ENCODE data around the gene IFITM2.

DNA sequence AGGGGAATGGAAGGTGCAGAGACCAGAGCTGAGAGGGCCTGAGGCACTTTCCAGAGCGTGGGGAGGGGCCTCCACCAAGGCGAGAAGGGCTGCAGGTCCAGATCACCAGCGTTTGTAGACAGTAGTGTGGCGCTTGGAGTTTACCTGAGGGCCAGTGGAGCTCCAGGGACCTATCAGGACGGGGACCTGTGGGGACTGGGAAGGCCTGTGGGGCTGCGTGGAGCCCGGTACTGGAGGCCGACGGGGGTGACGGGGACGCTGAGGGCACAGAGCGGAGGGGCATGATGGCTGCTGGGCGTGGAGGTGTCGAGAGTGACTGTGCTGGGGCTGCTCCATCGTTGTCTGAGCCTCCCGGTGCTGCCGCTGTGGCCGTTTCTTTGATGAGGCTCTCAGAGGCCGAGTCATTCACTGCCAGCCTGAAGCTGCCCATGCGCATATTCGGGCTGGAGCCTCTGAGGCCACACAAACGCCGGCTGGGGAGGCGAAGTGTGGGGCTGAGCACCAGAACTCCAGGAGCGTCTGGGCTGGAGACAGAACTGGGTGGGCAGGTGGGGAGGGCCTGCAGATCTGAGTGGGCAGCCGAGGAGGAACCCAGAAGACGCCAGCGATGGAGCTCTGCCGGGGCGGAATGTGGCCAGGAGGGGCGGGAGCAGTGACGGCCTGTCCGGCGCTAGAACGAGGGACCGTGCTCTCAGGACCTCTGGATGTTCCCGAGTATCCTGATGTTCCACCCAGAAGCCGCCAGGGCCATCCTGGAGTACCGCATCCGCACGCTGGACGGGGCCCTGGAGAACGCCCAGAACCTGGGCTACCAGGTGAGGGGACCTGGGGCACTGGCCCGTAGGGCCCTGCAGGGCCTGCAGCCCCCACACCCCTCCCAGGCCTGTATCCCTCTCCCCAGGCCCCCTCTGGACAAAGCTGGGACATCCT lies 16.1 kb upstream of the IFITM2 start:
- TF ChIP-seq POLR2A (IDR thresholded peaks at IDR 0.05): no peak
- TF ChIP-seq, protein P1, sequence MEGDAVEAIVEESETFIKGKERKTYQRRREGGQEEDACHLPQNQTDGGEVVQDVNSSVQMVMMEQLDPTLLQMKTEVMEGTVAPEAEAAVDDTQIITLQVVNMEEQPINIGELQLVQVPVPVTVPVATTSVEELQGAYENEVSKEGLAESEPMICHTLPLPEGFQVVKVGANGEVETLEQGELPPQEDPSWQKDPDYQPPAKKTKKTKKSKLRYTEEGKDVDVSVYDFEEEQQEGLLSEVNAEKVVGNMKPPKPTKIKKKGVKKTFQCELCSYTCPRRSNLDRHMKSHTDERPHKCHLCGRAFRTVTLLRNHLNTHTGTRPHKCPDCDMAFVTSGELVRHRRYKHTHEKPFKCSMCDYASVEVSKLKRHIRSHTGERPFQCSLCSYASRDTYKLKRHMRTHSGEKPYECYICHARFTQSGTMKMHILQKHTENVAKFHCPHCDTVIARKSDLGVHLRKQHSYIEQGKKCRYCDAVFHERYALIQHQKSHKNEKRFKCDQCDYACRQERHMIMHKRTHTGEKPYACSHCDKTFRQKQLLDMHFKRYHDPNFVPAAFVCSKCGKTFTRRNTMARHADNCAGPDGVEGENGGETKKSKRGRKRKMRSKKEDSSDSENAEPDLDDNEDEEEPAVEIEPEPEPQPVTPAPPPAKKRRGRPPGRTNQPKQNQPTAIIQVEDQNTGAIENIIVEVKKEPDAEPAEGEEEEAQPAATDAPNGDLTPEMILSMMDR (IDR thresholded peaks at IDR 0.05): no peak
- TF ChIP-seq EP300 (IDR thresholded peaks at IDR 0.05): no peak
- TF ChIP-seq POLR2AphosphoS5 (IDR thresholded peaks at IDR 0.05): no peak

Measured in stomach (tissue), 4 donors.